22Rv1 (cell line): ENCODE measurements around the gene CNTN4.

ENCODE experiments used
- H3K27ac ChIP-seq: fragments of 450-650 bp; 2 replicates; pipeline ENCODE4 v1.5.1; 2017
- CTCF ChIP-seq: fragments of 450-650 bp; IDR thresholded peaks from 2 replicates; pipeline ENCODE4 v1.5.1; 2017; ENCODE audit warnings: mild to moderate bottlenecking
- ZFX ChIP-seq: fragments of 450-650 bp; IDR thresholded peaks from 2 replicates; pipeline ENCODE4 v1.6.1; 2017; ENCODE audit warnings: antibody characterized with exemption, borderline replicate concordance

CNTN4 gene

GRCh38 chr3:2153053-2153452 lies 54.4 kb downstream of the CNTN4 start:
- H3K27ac ChIP-seq = no peak overlapping the region
- no peak for TF ChIP-seq ZFX
- TF ChIP-seq CTCF = no peak

GRCh38 chr3:2153547-2153946 lies 54.9 kb downstream of the CNTN4 start:
- H3K27ac ChIP-seq = no peak overlapping the region

GRCh38 chr3:2154621-2155020 lies 56.0 kb downstream of the CNTN4 start:
- TF ChIP-seq ZFX (no peak), CTCF (no peak)
- H3K27ac ChIP-seq = no peak overlapping the region

More at GRCh38 chr3:2153547-2153946, 54.9 kb downstream of the CNTN4 start:
- TF ChIP-seq CTCF (no peak), ZFX (no peak)

GRCh38 chr3:2156244-2156847 lies 57.7 kb downstream of the CNTN4 start:
- no peak overlapping the region for H3K27ac ChIP-seq
- TF ChIP-seq CTCF = peak; percentile 95
- no peak for TF ChIP-seq ZFX

GRCh38 chr3:2158828-2159227 lies 60.2 kb downstream of the CNTN4 start:
- TF ChIP-seq CTCF (no peak), ZFX (no peak)
- no peak overlapping the region for H3K27ac ChIP-seq

GRCh38 chr3:2166552-2166951 lies 67.9 kb downstream of the CNTN4 start:
- H3K27ac ChIP-seq = no peak overlapping the region
- peak; percentile 73 for TF ChIP-seq CTCF
- TF ChIP-seq ZFX = no peak

- H3K27ac ChIP-seq = peak overlapping the region; percentile 70
- TF ChIP-seq ZFX = no peak
- no peak for TF ChIP-seq CTCF
These were observed 74.0 kb downstream of the CNTN4 start for GRCh38 chr3:2172561-2173171.
